K562 (cell line): ENCODE data around the gene PRKAR2B. TPM values are rescaled to one million over a fixed set of nuclear protein-coding genes. Genes with fewer than 3 reads are reported as not detected.

Experiments used
- CHD4 ChIP-seq: fragments of 200-600 bp; sonication (generic); IDR thresholded peaks from 3 replicates; pipeline ENCODE4 v1.6.1; 2012; ENCODE audit warnings: low read depth, mild to moderate bottlenecking, mixed read lengths, low read length, inconsistent platforms; ENCODE audit not compliant: insufficient read depth, insufficient replicate concordance, poor library complexity, severe bottlenecking
- E2F1 ChIP-seq: sonication (generic); formaldehyde crosslinking; IDR thresholded peaks from 2 replicates; pipeline ENCODE4 v1.8.1; 2023; ENCODE audit warnings: mild to moderate bottlenecking, missing genetic modification reagents, moderate library complexity
- E2F3 ChIP-seq: fragments of 250-450 bp; sonication (Bioruptor Pico); IDR thresholded peaks from 2 replicates; pipeline ENCODE4 v1.4.0; 2020; ENCODE audit warnings: mild to moderate bottlenecking
- MEF2D ChIP-seq: conservative IDR thresholded peaks from 2 replicates; pipeline ENCODE4 v1.6.1; 2016; ENCODE audit warnings: low read depth, missing genetic modification characterization, missing compliant biosample characterization
- NEUROD1 ChIP-seq: fragments of 150-350 bp; IDR thresholded peaks from 2 replicates; pipeline ENCODE4 v1.6.1; 2014; ENCODE audit warnings: borderline replicate concordance, low read length, low read depth; ENCODE audit not compliant: partially characterized antibody
- NFATC3 ChIP-seq: fragments of 450-650 bp; IDR thresholded peaks from 2 replicates; pipeline ENCODE4 v1.6.1; 2017; ENCODE audit warnings: mild to moderate bottlenecking
- PPARD ChIP-seq: fragments of 250-450 bp; sonication (Bioruptor Pico); IDR thresholded peaks from 2 replicates; pipeline ENCODE4 v1.8.0; 2022; ENCODE audit warnings: inconsistent platforms, mild to moderate bottlenecking, moderate library complexity
- RBBP5 ChIP-seq: fragments of 200-600 bp; sonication (generic); IDR thresholded peaks from 2 replicates; pipeline ENCODE4 v1.6.1; 2012; ENCODE audit warnings: borderline replicate concordance, mild to moderate bottlenecking, low read length, control low read depth, inconsistent platforms; ENCODE audit not compliant: insufficient read depth, poor library complexity, severe bottlenecking
- SAFB2 ChIP-seq: fragments of 200-400 bp; formaldehyde crosslinking; IDR thresholded peaks from 2 replicates; pipeline ENCODE4 v1.6.1; 2018; ENCODE audit warnings: borderline replicate concordance, low read length, low read depth, moderate library complexity; ENCODE audit not compliant: severe bottlenecking
- SREBF2 ChIP-seq: sonication (generic); formaldehyde crosslinking; IDR thresholded peaks from 2 replicates; pipeline ENCODE4 v1.4.0; 2020; ENCODE audit warnings: mild to moderate bottlenecking, missing genetic modification reagents
- ZBTB33 ChIP-seq: sonication (generic); formaldehyde crosslinking; IDR thresholded peaks from 2 replicates; pipeline ENCODE4 v1.8.1; 2023; ENCODE audit warnings: mild to moderate bottlenecking, missing genetic modification reagents
- ZBTB7A ChIP-seq: IDR thresholded peaks from 2 replicates; pipeline ENCODE4 v1.6.1; 2011; ENCODE audit warnings: low read depth, mild to moderate bottlenecking, low read length, moderate library complexity, borderline replicate concordance; ENCODE audit not compliant: control insufficient read depth
- ZC3H8 ChIP-seq: fragments of 450-650 bp; IDR thresholded peaks from 2 replicates; pipeline ENCODE4 v1.6.1; 2017
- ZNF316 ChIP-seq: fragments of 450-650 bp; IDR thresholded peaks from 2 replicates; pipeline ENCODE4 v1.6.1; 2016
- ZNF584 ChIP-seq: fragments of 200-800 bp; sonication (Bioruptor generic); IDR thresholded peaks from 2 replicates; pipeline ENCODE4 v1.6.1; 2016; ENCODE audit warnings: low read depth, mild to moderate bottlenecking, missing genetic modification characterization, missing compliant biosample characterization
- polyA plus RNA-seq, 8 experiments: library from polyadenylated mRNA; depleted of rRNA in 4 of 8; stranded (reverse) in 5 of 8; unstranded in 3 of 8; fragments of >200 nt; fragmentation: Nextera tagmentation in 2 of 8; fragmentation: Illumina TruSeq in 1 of 8; extraction: Ambion mirVana in 2 of 8; extraction: Trizol in 1 of 8; gene quantifications; 2 replicates each; pipeline versions ENCODE4 v1.2.1 to v1.2.3, GENCODE V29; 2011 to 2014; ENCODE audit warnings: inconsistent platforms in 1 of 8, missing spikeins in 1 of 8
- total RNA-seq, 7 experiments: library from RNA; depleted of rRNA in 6 of 7; stranded (reverse); fragments of >200 nt in 6 of 7; fragmentation: Illumina TruSeq in 2 of 7; extraction: Trizol in 2 of 7; gene quantifications; 2 replicates each; pipeline versions ENCODE4 v1.2.1 to v1.2.3, GENCODE V29; 2011 to 2021; ENCODE audit warnings: low replicate concordance in 1 of 7
- TF ChIP-seq, protein P1 (sequence below): sonication (generic); formaldehyde crosslinking; IDR thresholded peaks from 2 replicates; pipeline ENCODE4 v1.4.0; 2020; ENCODE audit warnings: mild to moderate bottlenecking, missing genetic modification reagents
- TF ChIP-seq, protein P2 (sequence below), 2 experiments: fragments of 450-650 bp in 1 of 2; sonication (generic) in 1 of 2; formaldehyde crosslinking; conservative IDR thresholded peaks; 2 replicates each; pipeline versions ENCODE4 v1.4.0 to v1.8.1; 2020 to 2022; ENCODE audit warnings: mild to moderate bottlenecking in 1 of 2, missing genetic modification reagents in 1 of 2
- TF ChIP-seq, protein P3 (sequence below): fragments of 250-450 bp; sonication (Bioruptor Pico); IDR thresholded peaks from 2 replicates; pipeline ENCODE4 v1.8.0; 2021; ENCODE audit warnings: moderate library complexity, mild to moderate bottlenecking, inconsistent platforms

Gene PRKAR2B
- total and polyA plus RNA-seq, 9 of the 15 experiments (the other 6 are each of a cell fraction or from before 2014, with no cell fraction given), result 59.0 to 173 (median 129) TPM

DNA sequence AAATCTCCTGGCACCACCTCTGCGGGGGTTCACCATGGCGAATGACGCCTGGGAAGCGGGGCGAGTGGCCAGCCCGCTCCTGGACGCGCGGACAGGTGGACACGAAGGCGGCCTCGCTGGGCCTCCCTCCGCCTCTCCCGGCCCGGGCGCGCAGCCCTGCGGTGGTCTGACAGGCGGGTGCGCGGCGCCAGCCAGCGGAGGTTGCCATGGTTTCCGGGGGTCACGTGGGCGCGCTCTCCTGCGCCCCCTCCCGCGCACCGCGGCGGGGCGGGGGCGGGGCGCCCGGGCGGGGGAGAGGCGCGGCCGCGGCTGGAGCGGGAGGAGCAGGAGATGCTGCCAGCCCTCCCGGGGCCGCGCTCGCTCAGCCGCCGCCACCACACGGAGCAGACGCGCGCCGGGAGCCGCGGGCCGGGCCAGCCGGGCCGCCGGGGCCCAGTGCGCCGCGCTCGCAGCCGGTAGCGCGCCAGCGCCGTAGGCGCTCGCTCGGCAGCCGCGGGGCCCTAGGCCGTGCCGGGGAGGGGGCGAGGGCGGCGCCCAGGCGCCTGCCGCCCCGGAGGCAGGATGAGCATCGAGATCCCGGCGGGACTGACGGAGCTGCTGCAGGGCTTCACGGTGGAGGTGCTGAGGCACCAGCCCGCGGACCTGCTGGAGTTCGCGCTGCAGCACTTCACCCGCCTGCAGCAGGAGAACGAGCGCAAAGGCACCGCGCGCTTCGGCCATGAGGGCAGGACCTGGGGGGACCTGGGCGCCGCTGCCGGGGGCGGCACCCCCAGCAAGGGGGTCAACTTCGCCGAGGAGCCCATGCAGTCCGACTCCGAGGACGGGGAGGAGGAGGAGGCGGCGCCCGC, at the start of gene PRKAR2B (continued):
- TF ChIP-seq, protein P1, sequence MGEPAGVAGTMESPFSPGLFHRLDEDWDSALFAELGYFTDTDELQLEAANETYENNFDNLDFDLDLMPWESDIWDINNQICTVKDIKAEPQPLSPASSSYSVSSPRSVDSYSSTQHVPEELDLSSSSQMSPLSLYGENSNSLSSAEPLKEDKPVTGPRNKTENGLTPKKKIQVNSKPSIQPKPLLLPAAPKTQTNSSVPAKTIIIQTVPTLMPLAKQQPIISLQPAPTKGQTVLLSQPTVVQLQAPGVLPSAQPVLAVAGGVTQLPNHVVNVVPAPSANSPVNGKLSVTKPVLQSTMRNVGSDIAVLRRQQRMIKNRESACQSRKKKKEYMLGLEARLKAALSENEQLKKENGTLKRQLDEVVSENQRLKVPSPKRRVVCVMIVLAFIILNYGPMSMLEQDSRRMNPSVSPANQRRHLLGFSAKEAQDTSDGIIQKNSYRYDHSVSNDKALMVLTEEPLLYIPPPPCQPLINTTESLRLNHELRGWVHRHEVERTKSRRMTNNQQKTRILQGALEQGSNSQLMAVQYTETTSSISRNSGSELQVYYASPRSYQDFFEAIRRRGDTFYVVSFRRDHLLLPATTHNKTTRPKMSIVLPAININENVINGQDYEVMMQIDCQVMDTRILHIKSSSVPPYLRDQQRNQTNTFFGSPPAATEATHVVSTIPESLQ (CRISPR knock-in tag), result no peak; the same call in 1 of the 2 replicates
- TF ChIP-seq, protein P2, sequence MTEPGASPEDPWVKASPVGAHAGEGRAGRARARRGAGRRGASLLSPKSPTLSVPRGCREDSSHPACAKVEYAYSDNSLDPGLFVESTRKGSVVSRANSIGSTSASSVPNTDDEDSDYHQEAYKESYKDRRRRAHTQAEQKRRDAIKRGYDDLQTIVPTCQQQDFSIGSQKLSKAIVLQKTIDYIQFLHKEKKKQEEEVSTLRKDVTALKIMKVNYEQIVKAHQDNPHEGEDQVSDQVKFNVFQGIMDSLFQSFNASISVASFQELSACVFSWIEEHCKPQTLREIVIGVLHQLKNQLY (CRISPR knock-in tag; conservative IDR thresholded peaks at IDR 0.05), result no peak
- TF ChIP-seq PPARD (CRISPR knock-in tag), result no peak
- no peak for TF ChIP-seq ZNF584
- TF ChIP-seq SAFB2, result no peak
- 0 out of 2 replicates have a peak, but pooled peaks have one; percentile 33 for TF ChIP-seq E2F1 (CRISPR knock-in tag)
- peak; percentile 97 for TF ChIP-seq RBBP5
- TF ChIP-seq, protein P3, sequence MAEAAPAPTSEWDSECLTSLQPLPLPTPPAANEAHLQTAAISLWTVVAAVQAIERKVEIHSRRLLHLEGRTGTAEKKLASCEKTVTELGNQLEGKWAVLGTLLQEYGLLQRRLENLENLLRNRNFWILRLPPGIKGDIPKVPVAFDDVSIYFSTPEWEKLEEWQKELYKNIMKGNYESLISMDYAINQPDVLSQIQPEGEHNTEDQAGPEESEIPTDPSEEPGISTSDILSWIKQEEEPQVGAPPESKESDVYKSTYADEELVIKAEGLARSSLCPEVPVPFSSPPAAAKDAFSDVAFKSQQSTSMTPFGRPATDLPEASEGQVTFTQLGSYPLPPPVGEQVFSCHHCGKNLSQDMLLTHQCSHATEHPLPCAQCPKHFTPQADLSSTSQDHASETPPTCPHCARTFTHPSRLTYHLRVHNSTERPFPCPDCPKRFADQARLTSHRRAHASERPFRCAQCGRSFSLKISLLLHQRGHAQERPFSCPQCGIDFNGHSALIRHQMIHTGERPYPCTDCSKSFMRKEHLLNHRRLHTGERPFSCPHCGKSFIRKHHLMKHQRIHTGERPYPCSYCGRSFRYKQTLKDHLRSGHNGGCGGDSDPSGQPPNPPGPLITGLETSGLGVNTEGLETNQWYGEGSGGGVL (CRISPR knock-in tag), result no peak
- TF ChIP-seq NEUROD1, result peak; percentile 66
- TF ChIP-seq SREBF2, result no peak
- TF ChIP-seq ZBTB7A, result peak; percentile 85
- no peak for TF ChIP-seq ZC3H8
- 0 out of 2 replicates have a peak, but pooled peaks have one; percentile 50 for TF ChIP-seq ZBTB33 (CRISPR knock-in tag)
- no peak for TF ChIP-seq NFATC3
- peak; percentile 89; the same call in 1 of the 2 replicates for TF ChIP-seq E2F3 (CRISPR knock-in tag)
- no peak for TF ChIP-seq ZNF316
- peak; percentile 54 for TF ChIP-seq CHD4
- no peak for TF ChIP-seq MEF2D (tag)
